ENCODE results near the gene PIGS.

DNA sequence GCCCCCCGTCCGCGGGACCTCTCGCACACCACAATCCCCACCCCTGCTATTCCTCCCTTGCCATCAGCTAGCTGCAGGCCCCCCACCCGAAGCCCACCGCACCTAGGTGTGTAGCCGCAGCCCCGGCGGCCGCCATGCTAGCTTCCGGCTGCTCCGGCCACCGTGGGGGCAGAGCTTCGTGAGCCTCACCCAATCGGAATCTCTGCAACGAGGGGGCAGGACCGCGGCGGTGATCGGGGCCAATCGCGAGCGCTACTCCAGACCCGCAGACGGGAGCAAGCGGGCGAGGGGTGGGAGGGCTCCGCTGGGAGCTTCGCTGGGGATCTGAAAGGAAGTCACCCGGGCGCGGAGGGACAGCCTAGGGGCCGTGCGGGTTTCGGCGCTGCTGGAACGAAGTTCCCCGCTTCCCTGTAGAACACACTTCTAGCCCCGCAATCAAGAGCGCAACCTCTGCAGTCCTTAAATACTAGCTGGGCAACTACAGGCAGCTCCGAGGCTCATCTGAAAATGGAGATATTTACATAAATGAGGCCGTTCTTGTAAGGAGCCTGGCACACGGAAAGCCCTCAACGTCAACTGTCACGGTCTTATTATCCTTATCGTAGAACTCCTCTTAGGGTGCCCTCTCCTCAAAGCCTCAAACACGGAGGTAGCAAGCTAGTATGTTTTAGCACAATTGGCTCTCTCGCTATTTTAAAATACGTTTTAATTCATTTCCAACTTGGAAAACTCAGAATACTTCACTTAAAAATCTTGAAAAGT lies at the start of gene PIGS:
- TF ChIP-seq FOXK2 (IDR thresholded peaks at IDR 0.05): no peak
- TF ChIP-seq, protein P1, sequence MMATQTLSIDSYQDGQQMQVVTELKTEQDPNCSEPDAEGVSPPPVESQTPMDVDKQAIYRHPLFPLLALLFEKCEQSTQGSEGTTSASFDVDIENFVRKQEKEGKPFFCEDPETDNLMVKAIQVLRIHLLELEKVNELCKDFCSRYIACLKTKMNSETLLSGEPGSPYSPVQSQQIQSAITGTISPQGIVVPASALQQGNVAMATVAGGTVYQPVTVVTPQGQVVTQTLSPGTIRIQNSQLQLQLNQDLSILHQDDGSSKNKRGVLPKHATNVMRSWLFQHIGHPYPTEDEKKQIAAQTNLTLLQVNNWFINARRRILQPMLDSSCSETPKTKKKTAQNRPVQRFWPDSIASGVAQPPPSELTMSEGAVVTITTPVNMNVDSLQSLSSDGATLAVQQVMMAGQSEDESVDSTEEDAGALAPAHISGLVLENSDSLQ (IDR thresholded peaks at IDR 0.05): no peak
- no peak for TF ChIP-seq FOXM1 (IDR thresholded peaks at IDR 0.05; ENCODE audit: borderline replicate concordance)
- no peak for TF ChIP-seq SUZ12 (IDR thresholded peaks at IDR 0.05)
- no peak for TF ChIP-seq ZNF384 (IDR thresholded peaks at IDR 0.05)
- TF ChIP-seq SP1 (IDR thresholded peaks at IDR 0.05): no peak
- no peak for TF ChIP-seq BHLHE40 (IDR thresholded peaks at IDR 0.05; ENCODE audit: borderline replicate concordance)
- TF ChIP-seq ARNT (IDR thresholded peaks at IDR 0.05): no peak
- TF ChIP-seq ELF4 (IDR thresholded peaks at IDR 0.05): no peak
- TF ChIP-seq HDGF (IDR thresholded peaks at IDR 0.05; ENCODE audit: borderline replicate concordance): no peak
- no peak for TF ChIP-seq L3MBTL2 (conservative IDR thresholded peaks at IDR 0.05)

Measured in HEK293T (cell line).